Activated B cell treated with CpG ODN at 0.5 μM for 24 hours (primary cell): ENCODE measurements around the gene TBC1D1. TPM values are rescaled to one million over a fixed set of nuclear protein-coding genes. Genes with fewer than 3 reads are reported as not detected.

Source experiments
- ATAC-seq: fragments of 200-7000 bp; cut with Tn5 transposase; one replicate; pipeline ENCODE4 v1.10.0; 2021; ENCODE audit warnings: low read depth, mild to moderate bottlenecking, moderate library complexity
- CTCF ChIA-PET: fragments of 350-600 bp; sonication (Branson Sonifier 250); formaldehyde crosslinking; loops from one replicate; lab custom pipeline; 2021; ENCODE audit warnings: antibody characterized with exemption; lab: Charles Lee
- POLR2A ChIA-PET: fragments of 350-600 bp; sonication (Branson Sonifier 250); formaldehyde crosslinking; loops from one replicate; lab custom pipeline; 2021; ENCODE audit warnings: antibody characterized with exemption; lab: Charles Lee
- DNase-seq: peaks from one replicate; pipeline ENCODE4 v3.0.0; 2022
- H3K27ac Mint-ChIP-seq: one replicate; pipeline ENCODE4 v1.8.0; 2020; ENCODE audit warnings: mixed read lengths
- H3K27me3 Mint-ChIP-seq: one replicate; pipeline ENCODE4 v1.8.0; 2021; ENCODE audit warnings: mixed read lengths
- H3K36me3 Mint-ChIP-seq: one replicate; pipeline ENCODE4 v1.8.0; 2021; ENCODE audit warnings: low read depth, mixed read lengths
- H3K4me1 Mint-ChIP-seq: one replicate; pipeline ENCODE4 v1.8.0; 2021; ENCODE audit warnings: mixed read lengths
- H3K4me3 Mint-ChIP-seq: one replicate; pipeline ENCODE4 v1.8.0; 2020; ENCODE audit warnings: mild to moderate bottlenecking, mixed read lengths
- H3K9me3 Mint-ChIP-seq: one replicate; pipeline ENCODE4 v1.8.0; 2020; ENCODE audit warnings: mixed read lengths
- intact Hi-C: fragments of 100-400 bp; cut with micrococcal nuclease; formaldehyde crosslinking; loops from one replicate; pipeline ENCODE4 v1.15.1; 2024
- total RNA-seq: library from RNA; stranded (reverse); gene quantifications from 2 replicates; pipeline ENCODE4 v1.2.3, GENCODE V29; 2022
- TF ChIP-seq, protein P1 (sequence below): fragments of 200-600 bp; IDR thresholded peaks from one replicate; pipeline ENCODE4 v1.8.0; 2022; ENCODE audit warnings: antibody characterized with exemption, mild to moderate bottlenecking

TBC1D1 gene
- total RNA-seq, 1 donor from 2014 or later, result 84.8 TPM

DNA sequence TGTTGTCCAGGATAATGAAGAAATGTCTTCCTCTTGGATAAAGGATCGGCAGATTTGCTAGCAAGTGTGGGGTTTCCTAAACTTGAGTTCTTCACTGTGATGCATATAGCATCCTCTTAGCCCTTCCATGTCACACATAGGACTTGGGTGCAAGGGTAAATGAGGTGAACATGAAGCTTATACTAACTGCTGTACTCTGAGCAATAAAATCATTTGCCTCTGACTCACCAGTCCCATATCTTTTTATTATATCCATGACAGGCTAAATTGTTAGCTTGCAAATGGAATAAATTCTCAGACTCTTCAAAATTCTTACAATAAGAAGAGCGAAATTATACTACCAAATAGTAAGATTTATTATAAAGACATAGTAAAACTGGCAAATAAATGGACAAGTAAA lies 14.7 kb upstream of the TBC1D1 start:
- Mint-ChIP-seq H3K4me3 (no peak overlapping the region), H3K27me3 (no peaks in the 10 kb centered on the region), H3K9me3 (no peaks in the 10 kb centered on the region), H3K36me3 (no peaks in the 10 kb centered on the region), H3K4me1 (peaks cover 15% of the 10 kb centered on the region), H3K27ac (no peak overlapping the region)
- CTCF ChIA-PET, result no interaction called here
- ATAC-seq (no peak), DNase-seq (no peak)
- TF ChIP-seq, protein P1, sequence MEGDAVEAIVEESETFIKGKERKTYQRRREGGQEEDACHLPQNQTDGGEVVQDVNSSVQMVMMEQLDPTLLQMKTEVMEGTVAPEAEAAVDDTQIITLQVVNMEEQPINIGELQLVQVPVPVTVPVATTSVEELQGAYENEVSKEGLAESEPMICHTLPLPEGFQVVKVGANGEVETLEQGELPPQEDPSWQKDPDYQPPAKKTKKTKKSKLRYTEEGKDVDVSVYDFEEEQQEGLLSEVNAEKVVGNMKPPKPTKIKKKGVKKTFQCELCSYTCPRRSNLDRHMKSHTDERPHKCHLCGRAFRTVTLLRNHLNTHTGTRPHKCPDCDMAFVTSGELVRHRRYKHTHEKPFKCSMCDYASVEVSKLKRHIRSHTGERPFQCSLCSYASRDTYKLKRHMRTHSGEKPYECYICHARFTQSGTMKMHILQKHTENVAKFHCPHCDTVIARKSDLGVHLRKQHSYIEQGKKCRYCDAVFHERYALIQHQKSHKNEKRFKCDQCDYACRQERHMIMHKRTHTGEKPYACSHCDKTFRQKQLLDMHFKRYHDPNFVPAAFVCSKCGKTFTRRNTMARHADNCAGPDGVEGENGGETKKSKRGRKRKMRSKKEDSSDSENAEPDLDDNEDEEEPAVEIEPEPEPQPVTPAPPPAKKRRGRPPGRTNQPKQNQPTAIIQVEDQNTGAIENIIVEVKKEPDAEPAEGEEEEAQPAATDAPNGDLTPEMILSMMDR, result no peak
- POLR2A ChIA-PET, result interaction anchor here (1.4 kb wide), 1 partner anchor 15 kb away, joined by 4 read pairs; the partner anchor contains the start of gene TBC1D1
- intact Hi-C loops, result no loop called here

DNA sequence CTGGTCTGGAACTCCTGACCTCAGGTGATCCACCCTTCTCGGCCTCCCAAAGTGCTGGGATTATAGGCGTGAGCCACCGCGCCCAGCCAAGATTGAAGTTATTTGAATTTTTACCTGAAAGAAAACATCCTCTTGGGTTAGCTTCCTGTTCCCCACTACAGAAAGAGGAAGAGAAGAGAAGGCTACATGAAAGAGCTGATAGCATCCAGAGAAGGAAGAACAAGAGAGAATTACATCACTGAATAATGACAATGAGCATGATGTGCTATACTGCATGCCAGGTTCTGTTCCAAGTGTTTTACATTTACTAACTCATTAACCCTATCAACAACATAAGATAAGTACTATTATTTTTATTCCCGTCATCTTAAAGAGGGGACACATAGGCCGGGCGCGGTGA lies 11.5 kb upstream of the TBC1D1 start:
- H3K27ac Mint-ChIP-seq, result no peak overlapping the region
- H3K4me1 Mint-ChIP-seq, result peaks cover 12% of the 10 kb centered on the region
- ChIA-PET CTCF (no interaction called here), POLR2A (interaction anchor here (1.2 kb wide), 1 partner anchor 12 kb away, joined by 11 read pairs; the partner anchor contains the start of gene TBC1D1)
- no peaks in the 10 kb centered on the region for H3K36me3 Mint-ChIP-seq
- ATAC-seq (no peak), DNase-seq (no peak)
- H3K4me3 Mint-ChIP-seq, result no peak overlapping the region
- H3K27me3 Mint-ChIP-seq, result peaks cover 2% of the 10 kb centered on the region
- TF ChIP-seq, protein P1, result no peak
- intact Hi-C loops, result loop anchor here (1.0 kb wide), 1 partner anchor 11 kb away; no protein-coding TSS in a partner anchor
- H3K9me3 Mint-ChIP-seq, result no peaks in the 10 kb centered on the region

DNA sequence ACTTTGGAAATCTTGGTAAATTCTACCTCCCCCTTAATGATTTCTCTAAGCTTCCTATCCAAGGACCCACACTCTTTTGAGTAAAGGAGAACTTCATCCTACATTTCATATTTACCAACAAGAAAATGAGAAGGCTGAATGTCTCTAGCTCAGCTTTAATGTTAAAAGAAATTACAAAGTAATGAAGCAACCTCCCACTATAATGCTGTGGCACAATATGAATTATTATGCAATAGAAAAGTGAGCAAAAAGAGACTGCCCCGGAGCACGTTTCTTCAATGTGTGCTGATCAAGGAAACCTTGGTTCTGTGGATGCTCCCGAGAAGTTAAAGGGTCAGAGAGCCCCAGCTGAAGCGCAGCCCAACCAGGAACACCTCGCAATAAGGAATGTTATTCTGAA lies 9.1 kb upstream of the TBC1D1 start:
- Mint-ChIP-seq H3K4me1 (peaks cover 14% of the 10 kb centered on the region), H3K4me3 (no peak overlapping the region), H3K27me3 (peaks cover 2% of the 10 kb centered on the region), H3K9me3 (no peaks in the 10 kb centered on the region), H3K36me3 (no peaks in the 10 kb centered on the region), H3K27ac (no peak overlapping the region)
- ChIA-PET POLR2A (interaction anchor here (1.6 kb wide), 1 partner anchor 9 kb away, joined by 9 read pairs; the partner anchor contains the start of gene TBC1D1), CTCF (no interaction called here)
- ATAC-seq, result no peak
- TF ChIP-seq, protein P1, result no peak
- no peak for DNase-seq
- intact Hi-C loops, result no loop called here

DNA sequence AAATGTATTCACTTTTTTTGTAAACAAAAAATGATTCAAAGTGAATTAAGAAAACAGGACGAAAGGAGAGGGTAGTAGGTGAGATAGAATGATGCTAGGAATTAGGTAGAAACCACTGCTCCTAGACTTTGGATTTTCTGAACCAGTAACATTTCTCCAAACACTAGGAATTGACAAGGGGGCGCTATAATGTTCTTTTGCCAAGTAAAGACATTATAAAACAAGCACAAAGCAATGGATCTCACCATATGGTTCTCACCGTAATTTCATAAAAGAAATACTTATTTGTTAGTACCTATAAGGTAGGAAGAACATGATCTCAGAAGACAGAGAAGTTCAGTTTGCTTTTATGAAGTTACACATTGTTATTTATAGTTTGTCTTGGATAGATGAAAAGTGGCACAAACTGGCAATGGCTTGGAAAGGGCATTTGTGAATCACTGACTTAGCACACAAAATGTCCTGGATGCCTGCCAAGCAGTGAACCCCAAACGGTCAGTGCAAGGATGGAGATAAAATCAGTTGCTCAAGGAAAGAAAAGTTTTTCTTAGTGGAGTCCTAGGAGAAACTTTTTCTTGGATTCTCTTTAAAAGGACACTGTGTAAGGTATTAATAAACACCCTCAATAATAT lies 8.1 kb upstream of the TBC1D1 start:
- Mint-ChIP-seq H3K4me1 (peaks cover 14% of the 10 kb centered on the region), H3K9me3 (no peaks in the 10 kb centered on the region), H3K36me3 (no peaks in the 10 kb centered on the region), H3K27me3 (peaks cover 2% of the 10 kb centered on the region), H3K4me3 (no peak overlapping the region), H3K27ac (no peak overlapping the region)
- intact Hi-C loops, result no loop called here
- ChIA-PET CTCF (no interaction called here), POLR2A (interaction anchor here (1.6 kb wide), 1 partner anchor 8 kb away, joined by 9 read pairs; the partner anchor contains the start of gene TBC1D1)
- TF ChIP-seq, protein P1, result no peak
- ATAC-seq (no peak), DNase-seq (no peak)

DNA sequence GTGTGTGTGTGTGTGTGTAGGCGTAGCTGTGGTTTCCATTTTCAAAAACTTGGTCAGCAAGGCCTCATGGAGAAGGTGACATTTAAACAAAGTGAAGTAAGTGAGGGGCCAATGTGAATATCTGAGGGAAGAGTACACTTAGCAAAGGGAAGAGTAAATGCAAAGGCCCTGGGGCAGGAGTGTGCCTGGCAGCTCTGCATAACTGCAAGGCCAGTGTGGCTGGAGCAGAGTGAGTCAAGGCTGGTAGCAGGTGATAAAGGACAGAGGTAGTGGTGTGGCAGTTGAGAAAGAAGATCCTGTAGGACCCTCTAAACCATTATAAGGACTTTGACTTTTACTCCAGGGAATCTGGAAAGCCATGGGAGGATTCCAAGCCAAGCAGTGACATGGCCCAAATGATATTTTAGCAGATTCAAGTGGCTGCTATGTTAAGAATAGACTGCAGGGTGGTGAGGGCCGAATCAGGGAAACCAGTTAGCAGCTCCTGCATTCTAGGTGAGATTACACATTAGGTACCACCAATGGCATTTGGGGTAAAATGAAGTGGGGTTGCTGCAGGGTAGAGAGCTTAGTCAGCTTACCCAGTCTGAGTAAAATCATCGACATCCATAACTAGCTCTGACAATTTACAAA lies 5.9 kb upstream of the TBC1D1 start:
- ChIA-PET CTCF (no interaction called here), POLR2A (no interaction called here)
- intact Hi-C loops, result no loop called here
- DNase-seq, result no peak
- peaks cover 2% of the 10 kb centered on the region for H3K27me3 Mint-ChIP-seq
- H3K4me1 Mint-ChIP-seq, result peaks cover 11% of the 10 kb centered on the region
- no peaks in the 10 kb centered on the region for H3K9me3 Mint-ChIP-seq
- ATAC-seq, result no peak
- H3K36me3 Mint-ChIP-seq, result no peaks in the 10 kb centered on the region
- H3K27ac Mint-ChIP-seq, result no peak overlapping the region
- TF ChIP-seq, protein P1, result no peak
- no peak overlapping the region for H3K4me3 Mint-ChIP-seq
